ENCODE results near the gene RAPGEF2. TPM values are rescaled to one million over a fixed set of nuclear protein-coding genes. Genes with fewer than 3 reads are reported as not detected.
"Not testable (repeated sequence)": the region's sequence is repeated elsewhere in the genome, so short reads cannot be mapped to it uniquely, and the experiment has no call there.

Gene RAPGEF2
- total and polyA plus RNA-seq, 7 experiments from 2014 or later: 0.72 to 35.2 (median 20.7) TPM

GRCh38 chr4:159308566-159309340 is 205.9 kb downstream of the RAPGEF2 start:
- intact Hi-C loops (cut with micrococcal nuclease): no loop called here
- peaks cover 13 to 27% (median 20%) of the 10 kb centered on the region in 5 donors for H3K36me3 Mint-ChIP-seq
- Histone ChIP-seq H3K4me3 (ENCODE audit: low read length) (no peak overlapping the region), H3K27ac (ENCODE audit: low read depth, low read length) (no peak overlapping the region), H3K27me3 (ENCODE audit: control insufficient read depth in 2 of 2, insufficient read depth in 2 of 2, low read length in 2 of 2) (no peaks in the 10 kb centered on the region), H3K36me3 (ENCODE audit: control insufficient read depth in 2 of 3, insufficient read depth in 3 of 3, low read length in 3 of 3) (no peaks in the 10 kb centered on the region), H3K4me1 (ENCODE audit: control insufficient read depth in 2 of 2, insufficient read depth in 2 of 2, low read length in 2 of 2) (no peaks in the 10 kb centered on the region), H3K9me3 (ENCODE audit: control insufficient read depth in 2 of 3, low read length in 3 of 3) (no peaks in the 10 kb centered on the region)
- DNase-seq (no peak), ATAC-seq (no peak)
- no peak overlapping the region for H3K4me3 Mint-ChIP-seq
- H3K27ac Mint-ChIP-seq: no peak overlapping the region
- CTCF ChIA-PET: no interaction called here
- H3K4me1 Mint-ChIP-seq: no peaks in the 10 kb centered on the region
- H3K9me3 Mint-ChIP-seq: peaks cover 0 to 13% (median 3%) of the 10 kb centered on the region in 11 donors
- H3K27me3 Mint-ChIP-seq: no peaks in the 10 kb centered on the region
- POLR2A ChIA-PET: no interaction called here

GRCh38 chr4:159312236-159312635 is 209.4 kb downstream of the RAPGEF2 start:
- Histone ChIP-seq H3K4me1 (ENCODE audit: control insufficient read depth in 2 of 2, insufficient read depth in 2 of 2, low read length in 2 of 2) (no peaks in the 10 kb centered on the region), H3K27ac (ENCODE audit: low read depth, low read length) (no peak overlapping the region), H3K4me3 (ENCODE audit: low read length) (no peak overlapping the region), H3K27me3 (ENCODE audit: control insufficient read depth in 2 of 2, insufficient read depth in 2 of 2, low read length in 2 of 2) (no peaks in the 10 kb centered on the region), H3K36me3 (ENCODE audit: control insufficient read depth in 2 of 3, insufficient read depth in 3 of 3, low read length in 3 of 3) (no peaks in the 10 kb centered on the region), H3K9me3 (ENCODE audit: control insufficient read depth in 2 of 3, low read length in 3 of 3) (no peaks in the 10 kb centered on the region)
- H3K36me3 Mint-ChIP-seq: peaks cover 5 to 32% (median 16%) of the 10 kb centered on the region in 5 donors
- H3K4me1 Mint-ChIP-seq: peaks cover 0 to 2% (median 0%) of the 10 kb centered on the region in 7 donors
- no peak overlapping the region for H3K27ac Mint-ChIP-seq
- ChIA-PET POLR2A (no interaction called here), CTCF (no interaction called here)
- no peak for ATAC-seq
- intact Hi-C loops (cut with micrococcal nuclease): no loop called here
- H3K27me3 Mint-ChIP-seq: no peaks in the 10 kb centered on the region
- no peak for DNase-seq
- no peak overlapping the region for H3K4me3 Mint-ChIP-seq
- H3K9me3 Mint-ChIP-seq: no peaks in the 10 kb centered on the region

- H3K9me3 Mint-ChIP-seq; intact Hi-C loops (cut with micrococcal nuclease); H3K27me3 Mint-ChIP-seq; DNase-seq; H3K36me3 ChIP-seq (ENCODE audit: control insufficient read depth in 2 of 3, insufficient read depth in 3 of 3, low read length in 3 of 3); H3K27me3 ChIP-seq (ENCODE audit: control insufficient read depth in 2 of 2, insufficient read depth in 2 of 2, low read length in 2 of 2); CTCF ChIA-PET; H3K27ac Mint-ChIP-seq; H3K4me1 Mint-ChIP-seq; H3K4me1 ChIP-seq (ENCODE audit: control insufficient read depth in 2 of 2, insufficient read depth in 2 of 2, low read length in 2 of 2); H3K4me3 Mint-ChIP-seq; H3K4me3 ChIP-seq (ENCODE audit: low read length); H3K9me3 ChIP-seq (ENCODE audit: control insufficient read depth in 2 of 3, low read length in 3 of 3); ATAC-seq; H3K27ac ChIP-seq (ENCODE audit: low read depth, low read length); POLR2A ChIA-PET: not testable (repeated sequence)
- H3K36me3 Mint-ChIP-seq: peaks cover 5 to 35% (median 18%) of the 10 kb centered on the region in 5 donors
Measured at GRCh38 chr4:159315879-159316278, 213.0 kb downstream of the RAPGEF2 start.

GRCh38 chr4:159317203-159317602 is 214.3 kb downstream of the RAPGEF2 start:
- Histone ChIP-seq H3K27ac (ENCODE audit: low read depth, low read length) (no peak overlapping the region), H3K4me3 (ENCODE audit: low read length) (no peak overlapping the region), H3K9me3 (ENCODE audit: control insufficient read depth in 2 of 3, low read length in 3 of 3) (no peaks in the 10 kb centered on the region), H3K4me1 (ENCODE audit: control insufficient read depth in 2 of 2, insufficient read depth in 2 of 2, low read length in 2 of 2) (no peaks in the 10 kb centered on the region), H3K36me3 (ENCODE audit: control insufficient read depth in 2 of 3, insufficient read depth in 3 of 3, low read length in 3 of 3) (no peaks in the 10 kb centered on the region), H3K27me3 (ENCODE audit: control insufficient read depth in 2 of 2, insufficient read depth in 2 of 2, low read length in 2 of 2) (no peaks in the 10 kb centered on the region)
- ATAC-seq: no peak
- H3K4me1 Mint-ChIP-seq: peaks cover 0 to 2% (median 0%) of the 10 kb centered on the region in 7 donors
- CTCF ChIA-PET: no interaction called here
- intact Hi-C loops (cut with micrococcal nuclease): no loop called here
- peak overlapping the region in 1 of 9 donors; percentile 41 for H3K27ac Mint-ChIP-seq
- DNase-seq: no peak
- POLR2A ChIA-PET: no interaction called here
- peaks cover 5 to 40% (median 26%) of the 10 kb centered on the region in 5 donors for H3K36me3 Mint-ChIP-seq
- H3K4me3 Mint-ChIP-seq: no peak overlapping the region
- H3K27me3 Mint-ChIP-seq: no peaks in the 10 kb centered on the region
- no peaks in the 10 kb centered on the region for H3K9me3 Mint-ChIP-seq

- ATAC-seq: no peak
- Histone ChIP-seq H3K4me1 (ENCODE audit: control insufficient read depth in 2 of 2, insufficient read depth in 2 of 2, low read length in 2 of 2) (no peaks in the 10 kb centered on the region), H3K36me3 (ENCODE audit: control insufficient read depth in 2 of 3, insufficient read depth in 3 of 3, low read length in 3 of 3) (no peaks in the 10 kb centered on the region), H3K9me3 (ENCODE audit: control insufficient read depth in 2 of 3, low read length in 3 of 3) (no peaks in the 10 kb centered on the region), H3K27me3 (ENCODE audit: control insufficient read depth in 2 of 2, insufficient read depth in 2 of 2, low read length in 2 of 2) (no peaks in the 10 kb centered on the region), H3K27ac (ENCODE audit: low read depth, low read length) (no peak overlapping the region), H3K4me3 (ENCODE audit: low read length) (no peak overlapping the region)
- POLR2A ChIA-PET: no interaction called here
- Mint-ChIP-seq H3K4me1 (peaks cover 0 to 2% (median 0%) of the 10 kb centered on the region in 7 donors), H3K36me3 (peaks cover 14 to 52% (median 38%) of the 10 kb centered on the region in 5 donors), H3K9me3 (no peaks in the 10 kb centered on the region), H3K27me3 (no peaks in the 10 kb centered on the region), H3K4me3 (no peak overlapping the region), H3K27ac (no peak overlapping the region)
- DNase-seq: no peak
- CTCF ChIA-PET: no interaction called here
- intact Hi-C loops (cut with micrococcal nuclease): no loop called here
Measured at GRCh38 chr4:159319027-159319426, 216.1 kb downstream of the RAPGEF2 start.

- H3K27me3 Mint-ChIP-seq: no peaks in the 10 kb centered on the region
- H3K4me1 Mint-ChIP-seq: no peaks in the 10 kb centered on the region
- no peak overlapping the region for H3K27ac Mint-ChIP-seq
- H3K27me3 ChIP-seq (ENCODE audit: control insufficient read depth in 2 of 2, insufficient read depth in 2 of 2, low read length in 2 of 2): no peaks in the 10 kb centered on the region
- CTCF ChIA-PET: no interaction called here
- no peak overlapping the region for H3K27ac ChIP-seq (ENCODE audit: low read depth, low read length)
- POLR2A ChIA-PET: no interaction called here
- no peaks in the 10 kb centered on the region for H3K9me3 Mint-ChIP-seq
- H3K36me3 Mint-ChIP-seq: peaks cover 10 to 35% (median 26%) of the 10 kb centered on the region in 5 donors
- H3K36me3 ChIP-seq (ENCODE audit: control insufficient read depth in 2 of 3, insufficient read depth in 3 of 3, low read length in 3 of 3): no peaks in the 10 kb centered on the region
- no peaks in the 10 kb centered on the region for H3K9me3 ChIP-seq (ENCODE audit: control insufficient read depth in 2 of 3, low read length in 3 of 3)
- DNase-seq (no peak), ATAC-seq (no peak)
- intact Hi-C loops (cut with micrococcal nuclease): no loop called here
- H3K4me3 ChIP-seq (ENCODE audit: low read length): no peak overlapping the region
- no peaks in the 10 kb centered on the region for H3K4me1 ChIP-seq (ENCODE audit: control insufficient read depth in 2 of 2, insufficient read depth in 2 of 2, low read length in 2 of 2)
- no peak overlapping the region for H3K4me3 Mint-ChIP-seq
Measured at GRCh38 chr4:159326480-159326879, 223.6 kb downstream of the RAPGEF2 start.

GRCh38 chr4:159328766-159329165 is 225.9 kb downstream of the RAPGEF2 start:
- CTCF ChIA-PET: no interaction called here
- Mint-ChIP-seq H3K27ac (no peak overlapping the region), H3K9me3 (no peaks in the 10 kb centered on the region), H3K4me3 (no peak overlapping the region), H3K36me3 (peaks cover 11 to 33% (median 24%) of the 10 kb centered on the region in 5 donors), H3K4me1 (no peaks in the 10 kb centered on the region), H3K27me3 (no peaks in the 10 kb centered on the region)
- ATAC-seq (no peak), DNase-seq (no peak)
- intact Hi-C loops (cut with micrococcal nuclease): no loop called here
- Histone ChIP-seq H3K36me3 (ENCODE audit: control insufficient read depth in 2 of 3, insufficient read depth in 3 of 3, low read length in 3 of 3) (no peaks in the 10 kb centered on the region), H3K9me3 (ENCODE audit: control insufficient read depth in 2 of 3, low read length in 3 of 3) (no peaks in the 10 kb centered on the region), H3K4me1 (ENCODE audit: control insufficient read depth in 2 of 2, insufficient read depth in 2 of 2, low read length in 2 of 2) (no peaks in the 10 kb centered on the region), H3K27me3 (ENCODE audit: control insufficient read depth in 2 of 2, insufficient read depth in 2 of 2, low read length in 2 of 2) (no peaks in the 10 kb centered on the region), H3K4me3 (ENCODE audit: low read length) (no peak overlapping the region), H3K27ac (ENCODE audit: low read depth, low read length) (no peak overlapping the region)
- POLR2A ChIA-PET: no interaction called here
